Nephron (organoid): ENCODE measurements around the gene SMG7.

ENCODE experiments used
- H3K27ac Mint-ChIP-seq, 3 experiments: 2 replicates each; pipeline ENCODE4 v1.8.0; 2020; ENCODE audit warnings: mixed read lengths in 3 of 3, mild to moderate bottlenecking in 2 of 3, moderate library complexity in 1 of 3
- H3K27me3 Mint-ChIP-seq: 2 replicates; pipeline ENCODE4 v1.8.0; 2021; ENCODE audit warnings: low read depth, mild to moderate bottlenecking, moderate library complexity, mixed read lengths
- H3K36me3 Mint-ChIP-seq: 2 replicates; pipeline ENCODE4 v1.8.0; 2020; ENCODE audit warnings: low read depth, mixed read lengths
- H3K4me1 Mint-ChIP-seq: 2 replicates; pipeline ENCODE4 v1.8.0; 2020; ENCODE audit warnings: mixed read lengths
- H3K4me3 Mint-ChIP-seq, 3 experiments: 2 replicates each; pipeline ENCODE4 v1.8.0; 2020; ENCODE audit warnings: mild to moderate bottlenecking in 3 of 3, mixed read lengths in 3 of 3, moderate library complexity in 2 of 3
- H3K9me3 Mint-ChIP-seq: 2 replicates; pipeline ENCODE4 v1.8.0; 2020; ENCODE audit warnings: mixed read lengths
- TF ChIP-seq, protein P1 (sequence below), 3 experiments: fragments of 200-600 bp; sonication (generic); IDR thresholded peaks; one replicate each; pipeline ENCODE4 v1.5.0; 2021; ENCODE audit warnings: antibody characterized with exemption in 3 of 3; ENCODE audit not compliant: unreplicated experiment in 3 of 3

Gene SMG7

DNA sequence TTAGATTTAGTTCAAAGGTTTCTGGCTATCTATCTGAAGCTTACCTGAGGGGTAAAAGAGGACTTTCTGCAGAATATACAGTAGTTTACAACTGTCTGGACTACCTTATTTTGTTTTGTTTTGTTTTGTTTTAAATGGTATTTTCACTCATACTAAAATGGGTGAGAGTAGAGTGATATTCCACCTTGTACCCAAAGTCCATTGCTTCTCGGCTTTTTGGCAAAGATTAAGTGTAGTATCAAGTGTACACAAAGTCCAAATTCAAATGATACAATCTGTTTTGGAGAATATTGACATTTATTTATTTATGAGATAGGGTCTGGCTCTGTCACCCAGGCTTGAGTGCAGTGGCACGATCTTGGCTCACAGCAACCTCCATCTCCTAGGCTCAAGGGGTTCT is 11.7 kb upstream of the SMG7 start:
- Mint-ChIP-seq H3K4me1 (no peaks in the 10 kb centered on the region), H3K9me3 (no peaks in the 10 kb centered on the region), H3K36me3 (no peaks in the 10 kb centered on the region), H3K27me3 (peaks cover 18% of the 10 kb centered on the region), H3K27ac (no peak overlapping the region), H3K4me3 (no peak overlapping the region)
- TF ChIP-seq, protein P1, sequence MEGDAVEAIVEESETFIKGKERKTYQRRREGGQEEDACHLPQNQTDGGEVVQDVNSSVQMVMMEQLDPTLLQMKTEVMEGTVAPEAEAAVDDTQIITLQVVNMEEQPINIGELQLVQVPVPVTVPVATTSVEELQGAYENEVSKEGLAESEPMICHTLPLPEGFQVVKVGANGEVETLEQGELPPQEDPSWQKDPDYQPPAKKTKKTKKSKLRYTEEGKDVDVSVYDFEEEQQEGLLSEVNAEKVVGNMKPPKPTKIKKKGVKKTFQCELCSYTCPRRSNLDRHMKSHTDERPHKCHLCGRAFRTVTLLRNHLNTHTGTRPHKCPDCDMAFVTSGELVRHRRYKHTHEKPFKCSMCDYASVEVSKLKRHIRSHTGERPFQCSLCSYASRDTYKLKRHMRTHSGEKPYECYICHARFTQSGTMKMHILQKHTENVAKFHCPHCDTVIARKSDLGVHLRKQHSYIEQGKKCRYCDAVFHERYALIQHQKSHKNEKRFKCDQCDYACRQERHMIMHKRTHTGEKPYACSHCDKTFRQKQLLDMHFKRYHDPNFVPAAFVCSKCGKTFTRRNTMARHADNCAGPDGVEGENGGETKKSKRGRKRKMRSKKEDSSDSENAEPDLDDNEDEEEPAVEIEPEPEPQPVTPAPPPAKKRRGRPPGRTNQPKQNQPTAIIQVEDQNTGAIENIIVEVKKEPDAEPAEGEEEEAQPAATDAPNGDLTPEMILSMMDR (IDR thresholded peaks at IDR 0.05; ENCODE audit: unreplicated experiment in 3 of 3) = no peak

DNA sequence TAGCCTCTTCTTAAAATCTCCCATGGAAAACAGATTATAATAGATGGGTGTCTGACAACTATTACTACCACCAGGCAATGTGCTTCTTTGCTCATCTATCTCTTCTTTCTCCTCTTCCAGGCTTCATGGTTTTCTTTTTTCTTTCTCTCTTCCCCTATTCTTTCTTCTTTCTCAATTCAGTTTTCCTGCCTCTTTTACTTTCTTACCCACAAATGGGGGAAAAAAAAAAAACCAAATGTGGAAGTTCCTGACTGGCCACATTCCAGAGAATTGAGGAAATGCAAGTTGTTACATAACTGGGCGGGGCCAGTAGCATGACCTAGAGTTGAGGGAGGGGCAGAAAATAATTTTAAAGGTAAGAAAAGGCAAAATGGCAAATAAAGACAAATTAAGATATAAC is 10.9 kb upstream of the SMG7 start:
- Mint-ChIP-seq H3K9me3 (no peaks in the 10 kb centered on the region), H3K27me3 (peaks cover 11% of the 10 kb centered on the region), H3K4me1 (no peaks in the 10 kb centered on the region), H3K27ac (no peak overlapping the region), H3K36me3 (no peaks in the 10 kb centered on the region), H3K4me3 (no peak overlapping the region)
- TF ChIP-seq, protein P1 (IDR thresholded peaks at IDR 0.05; ENCODE audit: unreplicated experiment in 3 of 3) = no peak

DNA sequence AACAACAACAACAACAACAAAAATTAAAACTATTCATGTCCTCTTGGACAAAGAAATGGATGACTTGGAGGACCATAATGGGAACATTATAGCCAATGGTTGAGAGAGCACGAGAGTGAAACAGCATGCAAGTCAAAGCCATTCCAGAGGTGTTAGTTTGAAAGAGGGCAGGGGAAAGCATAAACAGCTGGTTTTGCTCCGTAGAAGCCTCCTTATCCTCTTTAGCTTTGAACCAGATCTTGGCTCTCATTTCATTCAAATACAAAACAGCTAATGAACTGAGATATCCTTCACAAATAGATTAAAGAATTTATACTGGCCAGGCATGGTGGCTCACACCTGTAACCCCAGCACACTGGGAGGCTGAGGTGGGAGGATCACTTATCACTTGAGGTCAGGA is 8.7 kb upstream of the SMG7 start:
- H3K4me1 Mint-ChIP-seq = no peaks in the 10 kb centered on the region
- no peaks in the 10 kb centered on the region for H3K36me3 Mint-ChIP-seq
- H3K4me3 Mint-ChIP-seq = no peak overlapping the region
- peaks cover 15% of the 10 kb centered on the region for H3K27me3 Mint-ChIP-seq
- no peaks in the 10 kb centered on the region for H3K9me3 Mint-ChIP-seq
- TF ChIP-seq, protein P1 (IDR thresholded peaks at IDR 0.05; ENCODE audit: unreplicated experiment in 3 of 3) = no peak
- no peak overlapping the region for H3K27ac Mint-ChIP-seq

GRCh38 chr1:183466781-183467180 is 5.5 kb upstream of the SMG7 start:
- no peak overlapping the region for H3K4me3 Mint-ChIP-seq
- H3K27me3 Mint-ChIP-seq = peaks cover 15% of the 10 kb centered on the region
- no peaks in the 10 kb centered on the region for H3K9me3 Mint-ChIP-seq
- no peaks in the 10 kb centered on the region for H3K4me1 Mint-ChIP-seq
- no peaks in the 10 kb centered on the region for H3K36me3 Mint-ChIP-seq
- H3K27ac Mint-ChIP-seq = no peak overlapping the region
- TF ChIP-seq, protein P1 (IDR thresholded peaks at IDR 0.05; ENCODE audit: unreplicated experiment in 3 of 3) = no peak

DNA sequence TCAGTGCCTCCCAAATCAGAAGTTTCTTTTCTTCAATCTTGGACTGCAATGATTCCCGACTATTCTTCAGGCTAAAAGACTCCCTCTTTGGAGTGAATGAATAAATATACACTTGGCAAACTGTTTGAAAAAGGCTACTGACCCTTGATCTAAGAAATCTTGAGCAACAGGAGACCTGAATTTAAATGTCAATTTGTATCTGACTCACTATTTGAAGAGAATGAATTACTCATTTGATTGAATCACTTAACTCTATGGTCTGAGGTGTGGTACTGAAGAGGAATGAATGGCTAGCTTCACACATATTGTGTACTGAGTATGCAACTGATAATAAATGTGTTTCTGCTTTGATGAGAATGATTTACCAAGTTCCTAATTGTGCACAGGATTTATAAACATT is 4.6 kb upstream of the SMG7 start:
- Mint-ChIP-seq H3K4me3 (no peak overlapping the region), H3K36me3 (no peaks in the 10 kb centered on the region), H3K27ac (peak overlapping the region in 1 of 3 experiments; percentile 26), H3K4me1 (no peaks in the 10 kb centered on the region), H3K9me3 (no peaks in the 10 kb centered on the region), H3K27me3 (peaks cover 15% of the 10 kb centered on the region)
- TF ChIP-seq, protein P1 (IDR thresholded peaks at IDR 0.05; ENCODE audit: unreplicated experiment in 3 of 3) = no peak

DNA sequence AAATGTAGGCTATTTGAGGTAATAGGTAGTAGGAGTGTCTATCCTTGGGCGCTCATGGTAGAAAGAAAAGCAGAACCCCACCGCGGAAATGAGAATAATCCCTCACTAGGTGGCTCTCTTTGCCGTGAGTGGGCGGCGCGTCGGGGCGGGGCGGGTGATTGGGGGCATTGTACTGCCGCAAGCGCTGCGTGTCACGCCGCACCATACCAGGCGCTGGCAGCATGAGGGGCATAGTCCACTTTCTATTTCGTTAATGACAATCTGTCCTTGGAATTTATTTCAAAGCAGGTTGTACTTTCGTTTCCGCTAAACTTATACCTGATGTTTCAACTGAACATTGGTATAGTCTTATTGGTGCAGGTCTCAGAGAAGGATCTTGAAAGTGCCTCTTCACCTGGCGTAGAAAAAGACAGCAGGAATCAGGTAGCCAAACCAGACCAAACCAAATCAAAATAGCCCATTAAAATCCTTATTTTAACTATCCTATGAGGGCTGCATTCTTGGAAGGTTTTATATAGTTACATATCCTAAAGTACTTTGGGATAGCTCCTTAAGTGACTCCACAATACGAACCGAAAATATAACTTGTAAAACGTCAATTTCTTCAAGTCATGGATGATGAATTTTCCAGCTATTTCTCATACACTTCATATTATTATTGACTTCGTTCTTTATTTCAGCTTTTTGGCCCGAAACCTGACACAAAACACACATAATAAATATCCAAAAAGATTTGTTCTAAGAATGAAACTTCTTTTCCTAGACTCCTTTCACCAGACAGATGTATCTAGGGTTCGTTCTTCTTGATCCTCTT is 1.9 kb upstream of the SMG7 start:
- Mint-ChIP-seq H3K27ac (peak overlapping the region; percentile 96 to 99 (median 98)), H3K9me3 (no peaks in the 10 kb centered on the region), H3K4me3 (peak overlapping the region; percentile 89 to 93 (median 91)), H3K4me1 (peaks cover 11% of the 10 kb centered on the region), H3K27me3 (peaks cover 4% of the 10 kb centered on the region), H3K36me3 (peaks cover 7% of the 10 kb centered on the region)
- TF ChIP-seq, protein P1 (IDR thresholded peaks at IDR 0.05; ENCODE audit: unreplicated experiment in 3 of 3) = peak; percentile 50 to 60 (median 50)
